Measurements from ENCODE around the gene PAM. TPM values are rescaled to one million over a fixed set of nuclear protein-coding genes. Genes with fewer than 3 reads are reported as not detected.

PAM gene
- total RNA-seq, 1 experiment from 2014 or later = 90.0 TPM

DNA sequence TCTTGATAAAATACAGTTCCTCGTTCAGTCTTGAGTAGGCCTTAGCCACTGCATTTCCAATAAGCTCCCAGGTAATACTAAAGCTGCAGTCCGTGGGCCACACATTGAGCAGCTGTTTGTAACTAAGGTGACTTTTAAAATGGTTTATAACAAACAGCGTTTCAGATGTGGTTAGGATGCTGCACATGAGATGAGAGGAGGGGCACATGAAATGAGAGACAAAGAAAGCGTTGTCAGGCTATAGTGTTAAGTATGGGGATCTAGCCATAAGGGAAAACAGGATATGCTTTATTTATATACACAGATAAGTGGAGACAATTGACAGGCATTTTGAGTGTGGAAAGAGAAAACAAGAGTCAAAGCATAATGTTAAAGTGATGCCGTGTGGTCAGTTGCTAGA lies 89.9 kb downstream of the PAM start:
- H3K9me3 ChIP-seq (ENCODE audit: low read length) = no peaks in the 10 kb centered on the region
- no peak overlapping the region for H3K27ac ChIP-seq (ENCODE audit: low read length)
- no peaks in the 10 kb centered on the region for H3F3A ChIP-seq (ENCODE audit: low read length, unreplicated experiment)
- intact Hi-C loops (cut with micrococcal nuclease) = no loop called here
- H3K36me3 ChIP-seq (ENCODE audit: low read depth, low read length) = no peaks in the 10 kb centered on the region
- BruUV-seq (replicated peaks) = no TSS peak
- H3K9me2 ChIP-seq (replicated peaks; ENCODE audit: low read length) = no peaks in the 10 kb centered on the region
- no peaks in the 10 kb centered on the region for H4K20me1 ChIP-seq (ENCODE audit: low read length)
- no peaks in the 10 kb centered on the region for H3K27me3 ChIP-seq (ENCODE audit: low read length)
- ChIA-PET POLR2A (ENCODE audit: unreplicated experiment) (no interaction called here), CTCF (interaction anchor here (1.0 kb wide), 1 partner anchor 164 kb away, joined by 3 read pairs; no protein-coding TSS in a partner anchor)
- TF ChIP-seq EZH2 (IDR thresholded peaks at IDR 0.05; ENCODE audit: low read length, unreplicated experiment) (no peak), CTCF (conservative IDR thresholded peaks at IDR 0.05; ENCODE audit: low read depth, low read length) (no peak), EZH2phosphoT487 (IDR thresholded peaks at IDR 0.05; ENCODE audit: borderline replicate concordance, low read length) (no peak)
- no peak overlapping the region for H3K4me3 ChIP-seq (ENCODE audit: low read length)
- ATAC-seq (no peak), DNase-seq (no peak)
- no peak overlapping the region for H3K4me2 ChIP-seq (ENCODE audit: low read length)
- H3K79me2 ChIP-seq (ENCODE audit: low read length) = no peaks in the 10 kb centered on the region
- no peaks in the 10 kb centered on the region for H3K4me1 ChIP-seq (ENCODE audit: insufficient read depth, low read length)
- no peak overlapping the region for H3K9ac ChIP-seq (ENCODE audit: low read length)
- no peak overlapping the region for H2AFZ ChIP-seq (ENCODE audit: low read length)

DNA sequence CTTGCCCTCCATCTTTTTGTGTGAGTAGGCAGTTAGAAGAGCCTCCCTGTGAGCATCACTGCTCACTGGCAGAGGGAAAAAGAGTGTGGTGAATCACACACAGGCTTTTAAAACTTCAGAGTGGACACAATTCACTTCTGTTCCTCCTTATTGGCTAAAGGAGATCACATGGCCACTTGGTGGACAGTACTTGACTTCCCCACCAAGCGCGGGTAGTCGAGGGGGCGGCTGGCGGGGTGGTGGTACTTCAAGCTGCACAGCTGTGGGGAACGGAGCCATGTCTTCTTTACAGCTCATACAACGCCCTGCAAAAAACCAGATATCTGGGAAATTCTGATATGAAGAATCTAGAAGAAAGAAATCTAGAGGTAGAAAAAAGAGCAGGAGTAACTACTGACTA lies 95.4 kb downstream of the PAM start:
- Histone ChIP-seq H2AFZ (ENCODE audit: low read length) (no peak overlapping the region), H3K27me3 (ENCODE audit: low read length) (no peaks in the 10 kb centered on the region), H3K9ac (ENCODE audit: low read length) (no peak overlapping the region), H3F3A (ENCODE audit: low read length, unreplicated experiment) (no peaks in the 10 kb centered on the region), H3K9me2 (replicated peaks; ENCODE audit: low read length) (no peaks in the 10 kb centered on the region), H3K4me3 (ENCODE audit: low read length) (no peak overlapping the region), H3K9me3 (ENCODE audit: low read length) (no peaks in the 10 kb centered on the region), H3K79me2 (ENCODE audit: low read length) (no peaks in the 10 kb centered on the region), H3K4me1 (ENCODE audit: insufficient read depth, low read length) (peaks cover 27% of the 10 kb centered on the region), H3K36me3 (ENCODE audit: low read depth, low read length) (no peaks in the 10 kb centered on the region), H3K4me2 (ENCODE audit: low read length) (no peak overlapping the region), H4K20me1 (ENCODE audit: low read length) (no peaks in the 10 kb centered on the region), H3K27ac (ENCODE audit: low read length) (no peak overlapping the region)
- TF ChIP-seq EZH2 (IDR thresholded peaks at IDR 0.05; ENCODE audit: low read length, unreplicated experiment) (no peak), CTCF (conservative IDR thresholded peaks at IDR 0.05; ENCODE audit: low read depth, low read length) (no peak), EZH2phosphoT487 (IDR thresholded peaks at IDR 0.05; ENCODE audit: borderline replicate concordance, low read length) (no peak)
- DNase-seq (no peak), ATAC-seq (no peak)
- POLR2A ChIA-PET (ENCODE audit: unreplicated experiment) = no interaction called here
- intact Hi-C loops (cut with micrococcal nuclease) = no loop called here
- no TSS peak for BruUV-seq (replicated peaks)
- CTCF ChIA-PET = no interaction called here

GRCh38 chr5:102853680-102854079 lies 98.6 kb downstream of the PAM start:
- POLR2A ChIA-PET (ENCODE audit: unreplicated experiment) = no interaction called here
- Histone ChIP-seq H3K27me3 (ENCODE audit: low read length) (no peaks in the 10 kb centered on the region), H3K4me3 (ENCODE audit: low read length) (peak overlapping the region; percentile 0; the same call in 1 of the 2 replicates), H3K9me2 (replicated peaks; ENCODE audit: low read length) (no peaks in the 10 kb centered on the region), H3F3A (ENCODE audit: low read length, unreplicated experiment) (no peaks in the 10 kb centered on the region), H2AFZ (ENCODE audit: low read length) (peak overlapping the region; percentile 2; the same call in 1 of the 2 replicates), H3K27ac (ENCODE audit: low read length) (peak overlapping the region; percentile 48), H3K4me2 (ENCODE audit: low read length) (peak overlapping the region; percentile 27), H3K9me3 (ENCODE audit: low read length) (no peaks in the 10 kb centered on the region), H3K36me3 (ENCODE audit: low read depth, low read length) (no peaks in the 10 kb centered on the region), H3K4me1 (ENCODE audit: insufficient read depth, low read length) (peaks cover 57% of the 10 kb centered on the region), H4K20me1 (ENCODE audit: low read length) (no peaks in the 10 kb centered on the region), H3K79me2 (ENCODE audit: low read length) (no peaks in the 10 kb centered on the region), H3K9ac (ENCODE audit: low read length) (no peak overlapping the region)
- DNase-seq (peak; percentile 80), ATAC-seq (peak; percentile 47)
- TF ChIP-seq EZH2phosphoT487 (IDR thresholded peaks at IDR 0.05; ENCODE audit: borderline replicate concordance, low read length) (no peak), EZH2 (IDR thresholded peaks at IDR 0.05; ENCODE audit: low read length, unreplicated experiment) (no peak), CTCF (conservative IDR thresholded peaks at IDR 0.05; ENCODE audit: low read depth, low read length) (peak; percentile 13; the same call in 1 of the 2 replicates)
- BruUV-seq (replicated peaks) = no TSS peak
- CTCF ChIA-PET = no interaction called here
- intact Hi-C loops (cut with micrococcal nuclease) = no loop called here

Data from PC-3 (cell line).